Esophagus muscularis mucosa (tissue), 4 donors: ENCODE results near the gene TMCO4.

Experiments used
- EP300 ChIP-seq: sonication (generic); formaldehyde crosslinking; IDR thresholded peaks from one replicate; pipeline ENCODE4 v1.6.1; 2017; ENCODE audit warnings: antibody characterized with exemption
- POLR2AphosphoS5 ChIP-seq, 2 donors: sonication (generic); formaldehyde crosslinking; IDR thresholded peaks; one replicate each; pipeline ENCODE4 v1.6.1; 2017; ENCODE audit warnings: antibody characterized with exemption in 2 of 2
- TF ChIP-seq, protein P1 (sequence below), 3 experiments: fragments of 200-600 bp in 2 of 3; fragments of 450-650 bp in 1 of 3; sonication (generic) in 2 of 3; IDR thresholded peaks; one replicate each; pipeline ENCODE4 v1.5.1; 2017 to 2019; ENCODE audit warnings: antibody characterized with exemption in 3 of 3, mild to moderate bottlenecking in 2 of 3, moderate library complexity in 1 of 3

DNA sequence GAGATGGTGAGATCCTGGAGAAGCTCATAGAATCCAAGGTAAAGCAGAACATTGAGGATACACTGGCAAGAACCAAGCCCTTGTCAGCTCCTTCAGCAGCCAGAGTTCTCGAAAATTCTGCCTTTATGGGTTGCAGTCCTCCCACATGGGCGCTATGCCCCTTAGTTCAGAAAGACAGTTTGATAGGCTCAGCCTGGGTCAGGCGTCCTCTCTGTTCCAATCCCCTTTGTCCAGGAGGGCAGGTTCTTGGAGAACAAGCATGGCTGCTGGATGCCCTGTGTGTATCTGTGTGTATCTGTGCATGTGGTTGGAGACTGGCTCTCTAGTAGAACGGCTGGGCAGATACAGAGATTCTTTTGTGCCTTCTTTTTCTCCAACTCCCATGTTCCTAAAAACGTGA lies 163.7 kb downstream of the TMCO4 start:
- TF ChIP-seq, protein P1, sequence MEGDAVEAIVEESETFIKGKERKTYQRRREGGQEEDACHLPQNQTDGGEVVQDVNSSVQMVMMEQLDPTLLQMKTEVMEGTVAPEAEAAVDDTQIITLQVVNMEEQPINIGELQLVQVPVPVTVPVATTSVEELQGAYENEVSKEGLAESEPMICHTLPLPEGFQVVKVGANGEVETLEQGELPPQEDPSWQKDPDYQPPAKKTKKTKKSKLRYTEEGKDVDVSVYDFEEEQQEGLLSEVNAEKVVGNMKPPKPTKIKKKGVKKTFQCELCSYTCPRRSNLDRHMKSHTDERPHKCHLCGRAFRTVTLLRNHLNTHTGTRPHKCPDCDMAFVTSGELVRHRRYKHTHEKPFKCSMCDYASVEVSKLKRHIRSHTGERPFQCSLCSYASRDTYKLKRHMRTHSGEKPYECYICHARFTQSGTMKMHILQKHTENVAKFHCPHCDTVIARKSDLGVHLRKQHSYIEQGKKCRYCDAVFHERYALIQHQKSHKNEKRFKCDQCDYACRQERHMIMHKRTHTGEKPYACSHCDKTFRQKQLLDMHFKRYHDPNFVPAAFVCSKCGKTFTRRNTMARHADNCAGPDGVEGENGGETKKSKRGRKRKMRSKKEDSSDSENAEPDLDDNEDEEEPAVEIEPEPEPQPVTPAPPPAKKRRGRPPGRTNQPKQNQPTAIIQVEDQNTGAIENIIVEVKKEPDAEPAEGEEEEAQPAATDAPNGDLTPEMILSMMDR (IDR thresholded peaks at IDR 0.05): no peak
- no peak for TF ChIP-seq POLR2AphosphoS5 (IDR thresholded peaks at IDR 0.05)
- TF ChIP-seq EP300: no peak
